Measurements from ENCODE around the gene ERGIC2.

Gene ERGIC2

DNA sequence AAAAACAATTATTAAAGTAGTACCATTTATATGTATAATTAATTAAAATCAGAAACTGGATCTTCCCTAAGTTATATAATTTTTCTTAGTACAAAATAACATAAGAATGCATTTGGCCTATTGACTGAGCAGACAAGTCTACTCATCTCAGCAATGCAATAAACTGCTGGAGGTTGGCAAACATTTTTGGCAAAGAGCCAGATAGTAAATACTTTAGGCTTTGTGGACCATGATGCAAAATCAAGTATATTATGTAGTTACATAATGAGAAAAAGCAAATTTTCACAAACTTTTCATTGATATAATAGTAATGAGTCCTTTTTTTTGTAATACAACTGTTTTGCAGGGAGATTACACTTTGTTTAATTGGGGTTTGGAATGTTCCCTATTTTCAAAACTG is 30.9 kb downstream of the ERGIC2 start:
- in situ Hi-C loops (cut with HindIII; ENCODE audit: low pct_unique_long_range_greater_than_20kb, low sequenced_read_pairs): no loop called here
- peak in 1 of 2 experiments; percentile 60 for DNase-seq (ENCODE audit: low read depth in 1 of 2, low spot score in 1 of 2)
- TF ChIP-seq JUND (IDR thresholded peaks at IDR 0.05; ENCODE audit: low read depth): no peak

DNA sequence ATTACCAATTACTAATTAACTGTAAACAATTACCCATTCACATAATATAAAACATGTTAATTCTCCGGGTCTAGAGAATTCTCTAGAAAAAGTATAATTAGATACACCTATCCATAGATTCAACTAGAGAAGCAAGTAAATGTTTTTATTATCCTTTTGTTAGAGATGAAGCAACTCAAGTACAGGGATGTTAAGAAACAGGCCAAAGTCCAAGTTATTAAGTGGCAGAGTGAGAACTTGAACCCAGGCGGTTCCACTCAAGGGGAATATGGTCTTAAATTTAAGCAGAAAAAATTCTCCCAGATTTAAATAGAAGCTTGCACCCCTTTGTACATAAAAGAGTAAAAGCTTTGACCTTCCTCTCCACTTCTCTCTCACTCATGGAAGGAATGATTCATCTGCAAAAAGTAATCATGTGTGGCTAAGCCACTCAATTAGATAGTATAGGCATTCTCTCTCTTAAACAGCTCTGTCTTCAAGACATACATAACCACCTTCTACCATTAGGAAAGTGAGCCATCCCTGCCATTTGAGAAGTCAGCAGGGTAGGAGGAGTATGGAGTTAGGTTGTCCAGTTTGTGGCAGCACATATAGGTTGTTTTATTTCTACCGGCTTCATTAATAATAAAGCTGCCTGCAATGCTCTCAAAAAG is 34.1 kb downstream of the ERGIC2 start:
- in situ Hi-C loops (cut with HindIII; ENCODE audit: low pct_unique_long_range_greater_than_20kb, low sequenced_read_pairs): no loop called here
- TF ChIP-seq JUND (IDR thresholded peaks at IDR 0.05; ENCODE audit: low read depth): no peak
- no peak for DNase-seq (ENCODE audit: low read depth in 1 of 2, low spot score in 1 of 2)

DNA sequence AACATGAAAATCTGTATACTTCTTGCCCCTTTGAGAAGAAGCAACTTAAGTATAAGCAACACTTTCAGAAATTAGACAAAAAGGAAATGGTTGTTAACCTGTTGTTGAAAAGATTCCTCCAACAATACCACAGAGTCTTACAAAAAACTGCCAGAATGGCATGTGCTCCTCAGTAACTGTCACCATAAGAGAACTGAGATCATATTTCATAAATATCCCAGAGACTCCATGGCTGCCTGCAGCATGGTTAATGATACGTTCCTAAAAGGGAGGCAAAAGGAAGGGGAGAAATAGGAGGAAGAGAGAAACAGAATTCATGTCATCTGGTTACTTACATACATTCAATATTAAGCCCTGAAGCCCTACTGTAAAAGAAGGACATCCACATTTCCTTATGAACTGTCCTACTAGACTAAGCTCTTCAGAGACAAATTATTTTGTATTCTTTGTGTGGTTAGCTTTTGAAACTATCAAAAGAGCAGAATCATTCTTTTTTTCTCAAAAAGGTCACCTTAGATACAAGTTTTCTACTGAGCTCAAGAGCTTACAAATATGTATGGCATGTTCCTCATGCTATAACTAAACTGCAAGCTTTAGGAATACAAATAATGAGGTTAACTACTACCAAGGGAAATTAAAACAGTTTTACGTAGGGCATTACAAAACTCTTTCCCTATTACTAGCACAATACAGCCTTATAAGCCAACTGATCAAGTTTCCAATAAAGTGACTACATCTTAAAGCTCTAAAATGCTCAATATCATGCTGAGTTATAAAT is 37.8 kb downstream of the ERGIC2 start:
- no peak for DNase-seq (ENCODE audit: low read depth in 1 of 2, low spot score in 1 of 2)
- TF ChIP-seq JUND (IDR thresholded peaks at IDR 0.05; ENCODE audit: low read depth): no peak
- in situ Hi-C loops (cut with HindIII; ENCODE audit: low pct_unique_long_range_greater_than_20kb, low sequenced_read_pairs): no loop called here

DNA sequence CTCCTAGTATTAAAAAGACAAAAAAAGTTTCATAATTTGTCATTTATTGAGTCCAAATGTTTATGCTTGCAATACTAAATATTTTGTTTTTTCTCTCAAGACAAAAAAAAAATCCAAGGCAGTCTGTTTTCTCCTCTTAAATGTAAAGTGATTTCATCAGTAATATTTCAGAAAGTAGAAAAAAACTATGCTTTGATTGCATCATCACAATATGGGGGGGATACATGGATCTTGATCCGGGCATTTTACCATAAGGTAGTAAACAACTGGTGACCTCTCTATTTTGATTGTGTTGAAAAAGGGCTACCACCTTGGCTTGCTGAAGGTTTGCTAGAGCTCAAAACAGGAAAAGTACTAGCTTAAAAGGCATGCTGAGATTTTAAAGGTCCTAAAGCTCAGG is 43.6 kb downstream of the ERGIC2 start:
- DNase-seq (ENCODE audit: low read depth in 1 of 2, low spot score in 1 of 2): no peak
- no peak for TF ChIP-seq JUND (IDR thresholded peaks at IDR 0.05; ENCODE audit: low read depth)
- in situ Hi-C loops (cut with HindIII; ENCODE audit: low pct_unique_long_range_greater_than_20kb, low sequenced_read_pairs): no loop called here

DNA sequence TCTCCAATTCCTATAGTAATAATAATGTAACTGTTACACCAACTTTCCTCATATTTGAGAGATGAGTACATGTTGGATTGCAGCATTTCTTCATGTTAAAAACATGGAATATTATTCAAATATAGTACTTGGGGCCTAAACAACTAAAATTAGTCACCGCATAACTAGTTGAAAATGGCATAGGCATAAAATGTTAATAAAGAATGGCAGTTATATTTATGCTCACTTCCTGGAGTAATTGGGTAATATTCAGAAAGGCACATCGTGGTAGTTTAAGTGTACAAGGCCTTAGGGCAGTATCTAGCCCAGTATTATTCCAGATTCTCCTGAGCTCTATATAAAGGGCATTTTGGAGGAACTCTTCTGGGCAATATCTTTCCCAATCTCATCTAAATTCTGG is 46.0 kb downstream of the ERGIC2 start:
- TF ChIP-seq JUND (IDR thresholded peaks at IDR 0.05; ENCODE audit: low read depth): no peak
- in situ Hi-C loops (cut with HindIII; ENCODE audit: low pct_unique_long_range_greater_than_20kb, low sequenced_read_pairs): no loop called here
- no peak for DNase-seq (ENCODE audit: low read depth in 1 of 2, low spot score in 1 of 2)

DNA sequence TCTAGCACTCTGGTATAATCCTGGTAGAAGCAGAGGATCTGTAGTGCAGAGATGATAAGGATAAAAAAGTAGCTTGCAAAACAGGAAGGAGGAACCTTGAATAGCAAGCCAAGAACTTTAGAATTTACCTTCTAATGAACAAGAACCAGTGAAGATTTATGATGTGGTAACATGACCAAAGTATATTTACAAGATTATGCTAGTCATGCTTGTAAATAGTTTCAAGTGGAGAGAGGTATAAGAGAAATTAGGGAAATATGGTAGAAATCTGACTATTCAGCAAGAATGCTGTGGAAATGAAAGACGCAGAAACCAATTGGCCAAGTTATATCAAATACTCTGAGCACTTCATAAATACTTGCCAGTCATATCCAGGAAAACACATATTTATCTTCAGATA is 47.8 kb downstream of the ERGIC2 start:
- in situ Hi-C loops (cut with HindIII; ENCODE audit: low pct_unique_long_range_greater_than_20kb, low sequenced_read_pairs): no loop called here
- DNase-seq (ENCODE audit: low read depth in 1 of 2, low spot score in 1 of 2): no peak
- TF ChIP-seq JUND (IDR thresholded peaks at IDR 0.05; ENCODE audit: low read depth): no peak

DNA sequence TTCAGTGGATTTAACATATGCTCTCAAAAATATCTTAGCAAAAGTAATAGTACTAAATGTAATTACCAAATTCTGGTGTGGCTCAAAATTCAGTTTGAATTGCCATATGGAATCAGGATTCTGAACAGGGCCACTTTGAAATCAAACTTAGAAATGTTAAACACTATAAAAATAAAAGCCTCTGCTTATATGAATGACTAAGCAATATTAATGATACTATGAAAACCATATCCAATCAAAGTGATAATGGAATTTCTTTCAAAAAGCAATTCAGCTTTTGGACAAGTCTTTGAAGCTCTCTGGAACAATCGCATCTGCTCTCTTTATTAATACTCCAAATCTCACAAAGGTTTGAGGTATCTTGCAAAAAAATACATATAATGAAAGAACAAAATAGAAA is 51.6 kb downstream of the ERGIC2 start:
- DNase-seq (ENCODE audit: low read depth in 1 of 2, low spot score in 1 of 2): no peak
- no peak for TF ChIP-seq JUND (IDR thresholded peaks at IDR 0.05; ENCODE audit: low read depth)
- in situ Hi-C loops (cut with HindIII; ENCODE audit: low pct_unique_long_range_greater_than_20kb, low sequenced_read_pairs): no loop called here

DNA sequence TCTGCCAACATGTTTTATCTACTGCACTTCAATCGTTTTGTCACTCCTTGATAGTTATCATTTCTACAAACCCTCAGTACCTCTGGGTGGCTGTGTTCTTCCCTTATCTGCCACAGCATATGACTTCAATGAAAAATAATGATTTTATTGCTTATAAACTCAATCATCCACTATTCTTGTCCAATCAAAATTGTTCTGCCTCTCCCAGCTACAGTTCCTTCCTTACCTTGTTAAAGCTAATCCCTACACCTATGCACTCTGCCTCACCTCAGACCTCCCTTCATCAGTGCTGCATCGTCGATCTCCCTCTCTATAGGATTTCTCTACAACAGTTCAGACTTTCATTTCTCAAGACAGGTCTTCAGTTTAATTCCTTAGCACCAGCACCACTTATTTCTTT is 58.8 kb downstream of the ERGIC2 start:
- DNase-seq (ENCODE audit: low read depth in 1 of 2, low spot score in 1 of 2): no peak
- no peak for TF ChIP-seq JUND (IDR thresholded peaks at IDR 0.05; ENCODE audit: low read depth)
- in situ Hi-C loops (cut with HindIII; ENCODE audit: low pct_unique_long_range_greater_than_20kb, low sequenced_read_pairs): no loop called here

DNA sequence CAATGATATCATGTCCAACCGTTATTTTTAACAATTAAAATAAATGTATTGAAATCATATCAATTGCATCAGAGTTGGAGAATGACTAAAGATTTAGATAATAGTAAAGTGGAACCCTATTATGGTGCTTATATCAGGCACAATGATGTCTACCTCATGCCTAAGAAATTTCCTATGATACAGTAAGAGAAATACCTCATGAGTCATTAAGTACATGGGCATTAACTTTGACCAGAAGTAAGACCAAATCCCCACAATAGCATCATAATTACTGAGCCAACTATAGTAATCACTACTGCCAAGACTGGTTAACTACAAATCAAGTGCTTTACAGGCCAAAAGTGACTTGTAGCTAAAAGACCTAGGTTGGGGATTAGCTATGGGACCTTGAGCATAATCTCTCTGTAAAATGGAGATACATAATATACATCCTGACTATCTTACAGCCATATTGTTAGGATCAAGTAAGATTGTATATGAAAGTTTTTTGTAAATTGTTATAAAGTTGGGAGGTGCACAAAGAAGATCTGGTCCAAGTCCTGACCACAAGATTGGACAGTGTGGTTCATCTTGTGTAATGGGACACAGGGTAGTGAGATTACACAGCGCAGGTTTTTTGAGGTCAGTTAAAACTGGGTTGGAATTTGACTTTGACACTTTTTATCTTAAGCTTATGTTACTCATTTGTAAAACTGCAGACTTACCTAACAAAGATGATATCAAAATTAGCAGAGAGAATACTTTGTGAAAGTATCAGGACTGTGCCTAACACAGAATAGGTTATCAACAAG is 60.5 kb downstream of the ERGIC2 start:
- in situ Hi-C loops (cut with HindIII; ENCODE audit: low pct_unique_long_range_greater_than_20kb, low sequenced_read_pairs): no loop called here
- TF ChIP-seq JUND (IDR thresholded peaks at IDR 0.05; ENCODE audit: low read depth): no peak

DNA sequence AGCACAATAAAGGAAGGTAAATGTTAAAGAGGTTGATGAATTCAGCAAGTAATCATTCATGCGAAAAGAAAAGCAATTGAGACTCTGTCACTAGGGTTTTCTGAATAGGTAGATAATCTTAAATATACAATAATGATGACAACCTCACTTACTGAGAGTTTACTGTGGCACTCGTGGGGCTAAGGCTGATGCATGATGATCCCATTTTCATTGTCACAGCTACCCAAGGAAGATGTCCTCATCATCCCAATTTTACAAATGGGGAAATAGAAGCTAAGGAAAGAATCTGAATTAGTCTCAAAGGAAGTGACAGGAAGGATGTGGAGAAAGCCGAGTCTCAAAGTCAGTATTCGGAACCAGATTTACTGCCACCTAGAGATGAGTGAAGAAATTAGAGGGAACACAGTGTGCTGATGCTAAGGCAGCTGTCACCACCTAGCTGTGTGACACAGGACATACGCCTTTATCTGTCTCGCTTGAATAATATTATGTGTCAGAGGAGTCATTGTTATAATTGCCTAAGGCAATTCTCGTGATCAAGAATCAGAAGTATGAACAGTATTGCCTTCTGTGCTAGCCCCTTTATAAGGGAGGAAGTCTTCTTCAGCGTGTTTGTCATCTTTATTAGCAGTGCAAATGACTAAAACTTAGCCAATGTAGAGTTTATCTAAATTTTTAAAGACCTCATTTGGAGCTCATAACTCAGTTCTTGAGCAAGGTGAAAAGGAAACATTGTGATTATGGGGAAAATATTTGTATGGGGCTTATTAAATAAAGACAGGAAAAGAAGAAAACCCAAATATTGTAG is 63.2 kb downstream of the ERGIC2 start:
- in situ Hi-C loops (cut with HindIII; ENCODE audit: low pct_unique_long_range_greater_than_20kb, low sequenced_read_pairs): no loop called here
- DNase-seq (ENCODE audit: low read depth in 1 of 2, low spot score in 1 of 2): peak; percentile 29 to 81
- no peak for TF ChIP-seq JUND (IDR thresholded peaks at IDR 0.05; ENCODE audit: low read depth)

More for the DNA sequence above, 60.5 kb downstream of the ERGIC2 start:
- DNase-seq (ENCODE audit: low read depth in 1 of 2, low spot score in 1 of 2): no peak

DNA sequence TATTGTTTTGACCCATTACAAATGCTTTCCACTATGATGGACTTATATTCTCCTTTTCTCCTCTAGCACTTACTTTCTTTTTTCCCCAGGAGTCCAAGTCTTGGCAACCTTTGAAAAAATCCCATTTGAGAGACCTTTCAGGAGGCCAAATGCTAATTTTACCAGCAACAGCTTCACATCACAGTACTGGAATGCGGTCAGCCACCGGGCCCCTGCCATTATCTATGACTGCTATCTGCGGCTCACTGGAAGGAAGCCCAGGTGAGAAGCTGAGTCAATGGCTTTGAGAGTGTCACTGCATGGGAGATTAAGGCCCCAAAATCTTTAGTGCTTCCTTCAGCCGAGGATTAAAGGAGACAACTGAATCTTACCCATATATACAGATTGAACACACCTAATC is 64.2 kb downstream of the ERGIC2 start:
- TF ChIP-seq JUND (IDR thresholded peaks at IDR 0.05; ENCODE audit: low read depth): no peak
- DNase-seq (ENCODE audit: low read depth in 1 of 2, low spot score in 1 of 2): peak in 1 of 2 experiments; percentile 15
- in situ Hi-C loops (cut with HindIII; ENCODE audit: low pct_unique_long_range_greater_than_20kb, low sequenced_read_pairs): no loop called here

DNA sequence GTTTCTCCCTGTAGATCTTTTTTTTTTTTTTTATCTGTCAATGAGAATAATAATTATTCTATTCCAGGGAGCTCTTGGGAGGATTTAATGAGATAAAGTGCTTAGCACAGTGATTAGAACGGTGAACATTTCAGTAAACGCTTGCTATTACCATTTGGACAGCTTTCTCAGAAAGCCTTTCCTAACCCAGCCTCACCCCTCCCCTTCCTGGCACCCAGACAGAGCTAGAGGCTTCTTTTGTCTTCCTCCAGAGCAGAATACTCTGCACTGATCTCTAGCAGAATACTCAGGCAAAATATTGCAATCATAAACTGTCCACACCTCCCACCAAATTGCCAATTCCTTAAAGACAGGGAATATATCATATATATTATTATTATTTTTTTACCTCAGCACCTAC is 66.6 kb downstream of the ERGIC2 start:
- TF ChIP-seq JUND (IDR thresholded peaks at IDR 0.05; ENCODE audit: low read depth): no peak
- in situ Hi-C loops (cut with HindIII; ENCODE audit: low pct_unique_long_range_greater_than_20kb, low sequenced_read_pairs): no loop called here

More for the DNA sequence above, 66.6 kb downstream of the ERGIC2 start:
- no peak for DNase-seq (ENCODE audit: low read depth in 1 of 2, low spot score in 1 of 2)
